AG04449 (cell line): Measurements from ENCODE around the gene LYVE1.
A peak's percentile ranks its signal among the peaks of the same experiment; 100 is the strongest.

Source experiments
- CTCF ChIA-PET: fragments of 350-600 bp; formaldehyde crosslinking; extraction: SDS; loops from one replicate; lab custom pipeline; 2021; ENCODE audit warnings: antibody characterized with exemption; lab: Yijun Ruan, JAX
- POLR2A ChIA-PET: fragments of 400-600, 350-600 bp; formaldehyde crosslinking; extraction: SDS; loops from one replicate; lab custom pipeline; 2020; ENCODE audit warnings: antibody characterized with exemption, inconsistent platforms; lab: Yijun Ruan, JAX
- DNase-seq: peaks from one replicate; pipeline ENCODE4 v3.0.0-alpha.2; 2010; ENCODE audit warnings: low read depth, low spot score
- H3K4me3 ChIP-seq: 2 replicates; pipeline ENCODE4 v1.5.1; 2011; ENCODE audit warnings: low read depth, mild to moderate bottlenecking, control low read depth, low read length
- TF ChIP-seq, protein P1 (sequence below): IDR thresholded peaks from one replicate; pipeline ENCODE4 v1.5.1; 2011; ENCODE audit warnings: mild to moderate bottlenecking, moderate library complexity, low read length, control low read depth, inconsistent platforms; ENCODE audit not compliant: insufficient read depth; ENCODE audit errors: missing control alignments

The LYVE1 gene

GRCh38 chr11:10540915-10541560 is 27.4 kb downstream of the LYVE1 start, which contains the start of gene RNF141:
RNF141 (minus strand) TSS chr11:10541187; CDS start chr11:10534158, 7,029 bp downstream.
- DNase-seq, result no peak
- ChIA-PET POLR2A (interaction anchor here (0.9 to 1.4 kb wide), 4 partner anchors 8 to 236 kb away, joined by 3 to 5 read pairs (median 3); partner anchors contain the start of gene ADM), CTCF (interaction anchor here (0.6 to 5.3 kb wide), 58 partner anchors 8 to 217 kb away, joined by 3 to 57 read pairs (median 5); partner anchors contain the start of gene IRAG1)
- H3K4me3 ChIP-seq, result peak within 1 kb of the TSS; percentile 79
- TF ChIP-seq, protein P1, sequence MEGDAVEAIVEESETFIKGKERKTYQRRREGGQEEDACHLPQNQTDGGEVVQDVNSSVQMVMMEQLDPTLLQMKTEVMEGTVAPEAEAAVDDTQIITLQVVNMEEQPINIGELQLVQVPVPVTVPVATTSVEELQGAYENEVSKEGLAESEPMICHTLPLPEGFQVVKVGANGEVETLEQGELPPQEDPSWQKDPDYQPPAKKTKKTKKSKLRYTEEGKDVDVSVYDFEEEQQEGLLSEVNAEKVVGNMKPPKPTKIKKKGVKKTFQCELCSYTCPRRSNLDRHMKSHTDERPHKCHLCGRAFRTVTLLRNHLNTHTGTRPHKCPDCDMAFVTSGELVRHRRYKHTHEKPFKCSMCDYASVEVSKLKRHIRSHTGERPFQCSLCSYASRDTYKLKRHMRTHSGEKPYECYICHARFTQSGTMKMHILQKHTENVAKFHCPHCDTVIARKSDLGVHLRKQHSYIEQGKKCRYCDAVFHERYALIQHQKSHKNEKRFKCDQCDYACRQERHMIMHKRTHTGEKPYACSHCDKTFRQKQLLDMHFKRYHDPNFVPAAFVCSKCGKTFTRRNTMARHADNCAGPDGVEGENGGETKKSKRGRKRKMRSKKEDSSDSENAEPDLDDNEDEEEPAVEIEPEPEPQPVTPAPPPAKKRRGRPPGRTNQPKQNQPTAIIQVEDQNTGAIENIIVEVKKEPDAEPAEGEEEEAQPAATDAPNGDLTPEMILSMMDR, result peak; percentile 97

DNA sequence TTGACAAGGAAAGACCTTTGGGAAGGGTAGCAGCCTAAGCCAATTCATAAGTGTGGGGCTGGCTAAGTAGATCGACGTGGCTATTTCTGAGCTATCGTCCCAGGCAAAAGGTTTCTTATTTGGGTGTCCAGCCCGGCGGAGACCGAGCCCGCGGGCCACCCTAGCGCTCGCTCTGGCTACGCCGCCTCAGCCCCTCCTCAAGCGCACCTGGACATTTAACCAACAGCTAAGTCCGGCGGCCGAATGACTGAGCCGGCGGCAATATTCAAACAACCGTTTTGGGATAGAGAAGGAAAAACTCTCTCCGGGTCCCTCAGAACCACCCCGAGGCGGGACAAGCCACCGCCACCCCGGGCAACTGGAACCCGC is 27.9 kb downstream of the LYVE1 start:
- POLR2A ChIA-PET, result interaction anchor here (0.9 to 1.4 kb wide), 4 partner anchors 9 to 236 kb away, joined by 3 to 5 read pairs (median 3); partner anchors contain the start of gene ADM
- H3K4me3 ChIP-seq, result peak overlapping the region; percentile 79
- DNase-seq, result no peak
- CTCF ChIA-PET, result interaction anchor here (0.6 to 5.3 kb wide), 56 partner anchors 8 to 212 kb away, joined by 3 to 57 read pairs (median 5); partner anchors contain the start of gene IRAG1
- TF ChIP-seq, protein P1, result no peak

GRCh38 chr11:10539339-10539738 is 29.1 kb downstream of the LYVE1 start:
- ChIA-PET CTCF (interaction anchor here (1.2 to 5.3 kb wide), 9 partner anchors 7 to 139 kb away, joined by 3 to 57 read pairs (median 15); no protein-coding TSS in a partner anchor), POLR2A (no interaction called here)
- H3K4me3 ChIP-seq, result no peak overlapping the region
- DNase-seq, result no peak
- TF ChIP-seq, protein P1, result no peak

DNA sequence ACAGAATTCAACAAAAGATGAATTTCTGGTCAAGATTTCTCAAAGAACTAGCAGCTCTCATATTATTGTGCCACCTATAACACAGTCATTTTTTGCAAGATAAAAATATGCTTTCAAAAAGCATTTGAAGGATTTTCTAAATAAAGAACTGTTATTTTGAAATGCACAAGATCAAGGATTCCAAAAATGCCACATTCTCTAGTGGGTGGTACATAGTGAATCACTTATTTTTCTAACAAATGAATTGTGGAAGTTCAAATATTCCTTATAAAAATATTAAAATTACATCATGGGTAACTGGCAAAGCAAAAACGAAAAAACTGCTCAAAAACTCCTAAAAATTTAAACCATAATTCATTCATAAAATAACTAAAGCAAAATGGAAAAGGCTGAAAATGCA is 29.5 kb downstream of the LYVE1 start:
- POLR2A ChIA-PET, result no interaction called here
- CTCF ChIA-PET, result interaction anchor here (1.0 kb wide), 1 partner anchor 133 kb away, joined by 3 read pairs; no protein-coding TSS in a partner anchor
- no peak for DNase-seq
- TF ChIP-seq, protein P1, result no peak
- H3K4me3 ChIP-seq, result no peak overlapping the region

- H3K4me3 ChIP-seq, result no peak overlapping the region
- no peak for DNase-seq
- ChIA-PET CTCF (no interaction called here), POLR2A (no interaction called here)
- TF ChIP-seq, protein P1, result no peak
These were observed 30.9 kb downstream of the LYVE1 start for GRCh38 chr11:10537600-10537999.

- no peak overlapping the region for H3K4me3 ChIP-seq
- DNase-seq, result no peak
- TF ChIP-seq, protein P1, result no peak
- POLR2A ChIA-PET, result no interaction called here
- CTCF ChIA-PET, result interaction anchor here (1.2 to 5.4 kb wide), 5 partner anchors 8 to 201 kb away, joined by 3 to 57 read pairs (median 5); partner anchors contain the start of gene RNF141
These were observed 34.1 kb downstream of the LYVE1 start for GRCh38 chr11:10534316-10534715.
